HepG2 (cell line): ENCODE results near the gene CDC6. TPM values are rescaled to one million over a fixed set of nuclear protein-coding genes. Genes with fewer than 3 reads are reported as not detected.
A peak's percentile ranks its signal among the peaks of the same experiment; 100 is the strongest.

Experiments
- BATF2 ChIP-seq: sonication (generic); formaldehyde crosslinking; IDR thresholded peaks from 2 replicates; pipeline ENCODE4 v1.8.0; 2022; ENCODE audit warnings: mild to moderate bottlenecking, missing genetic modification reagents, moderate library complexity
- BRF2 ChIP-seq: sonication (generic); formaldehyde crosslinking; IDR thresholded peaks from 2 replicates; pipeline ENCODE4 v1.8.1; 2022; ENCODE audit warnings: mild to moderate bottlenecking, missing genetic modification reagents
- KLF15 ChIP-seq: sonication (generic); formaldehyde crosslinking; IDR thresholded peaks from 2 replicates; pipeline ENCODE4 v1.8.1; 2023; ENCODE audit warnings: borderline replicate concordance, mild to moderate bottlenecking, inconsistent platforms, missing genetic modification reagents, mixed read lengths
- MAFF ChIP-seq: IDR thresholded peaks from 2 replicates; pipeline ENCODE4 v1.6.1; 2011; ENCODE audit warnings: low read depth, low read length, improper control_type of control experiment
- PRDM10 ChIP-seq: sonication (generic); formaldehyde crosslinking; IDR thresholded peaks from 2 replicates; pipeline ENCODE4 v1.4.0; 2020; ENCODE audit warnings: low read depth, missing genetic modification reagents
- SCMH1 ChIP-seq: sonication (generic); formaldehyde crosslinking; IDR thresholded peaks from 2 replicates; pipeline ENCODE4 v1.9.0; 2021; ENCODE audit warnings: missing genetic modification reagents, mild to moderate bottlenecking, borderline replicate concordance
- SRSF4 ChIP-seq: fragments of 200-400 bp; formaldehyde crosslinking; IDR thresholded peaks from one replicate; pipeline ENCODE4 v1.6.1; 2018; ENCODE audit warnings: mild to moderate bottlenecking, low read depth, low read length, moderate library complexity; ENCODE audit not compliant: poor library complexity, severe bottlenecking
- UBTF ChIP-seq: sonication (generic); formaldehyde crosslinking; IDR thresholded peaks from 2 replicates; pipeline ENCODE4 v1.4.0; 2020; ENCODE audit warnings: mild to moderate bottlenecking, missing genetic modification reagents
- ZNF160 ChIP-seq: sonication (generic); formaldehyde crosslinking; IDR thresholded peaks from 2 replicates; pipeline ENCODE4 v1.8.0; 2022; ENCODE audit warnings: mild to moderate bottlenecking, inconsistent platforms, missing genetic modification reagents
- ZNF552 ChIP-seq: sonication (generic); formaldehyde crosslinking; IDR thresholded peaks from 2 replicates; pipeline ENCODE4 v1.9.0; 2022; ENCODE audit warnings: missing genetic modification reagents, mild to moderate bottlenecking, borderline replicate concordance
- ZNF646 ChIP-seq: sonication (generic); formaldehyde crosslinking; IDR thresholded peaks from 2 replicates; pipeline ENCODE4 v1.9.0; 2021; ENCODE audit warnings: mild to moderate bottlenecking, missing genetic modification reagents
- polyA plus RNA-seq, 8 experiments: library from polyadenylated mRNA; depleted of rRNA in 3 of 8; stranded (reverse) in 7 of 8; unstranded in 1 of 8; fragments of >200 nt; fragmentation: Illumina TruSeq in 4 of 8; extraction: Trizol in 4 of 8; gene quantifications; 2 replicates each; pipeline versions ENCODE4 v1.2.1 to v1.2.3, GENCODE V29; 2011 to 2016; ENCODE audit warnings: low read depth in 4 of 8, missing spikeins in 1 of 8, mixed read lengths in 1 of 8; ENCODE audit not compliant: insufficient read depth in 1 of 8
- total RNA-seq, 5 experiments: library from RNA; depleted of rRNA; stranded (reverse); fragments of >200 nt; fragmentation: Illumina TruSeq; extraction: Trizol; gene quantifications; 2 replicates each; pipeline ENCODE4 v1.2.3, GENCODE V29; 2016; ENCODE audit warnings: low read depth in 1 of 5

The CDC6 gene
- total and polyA plus RNA-seq, 2 of the 13 experiments (the other 11 are each of a cell fraction or from before 2014, with no cell fraction given): 17.4 to 114 TPM

- TF ChIP-seq ZNF646 (0 out of 2 replicates have a peak, but pooled peaks have one; percentile 23), SCMH1 (no peak), KLF15 (CRISPR knock-in tag) (peak; percentile 38; the same call in 1 of the 2 replicates), UBTF (CRISPR knock-in tag) (peak; percentile 80), ZNF552 (CRISPR knock-in tag) (no peak), MAFF (no peak), SRSF4 (no peak), BRF2 (CRISPR knock-in tag) (no peak), BATF2 (CRISPR knock-in tag) (no peak), PRDM10 (no peak), ZNF160 (peak; percentile 65)
Observed at GRCh38 chr17:40340880-40341807, 53.5 kb downstream of the CDC6 start (continued).
